ENCODE measurements around the gene TUBB2A. TPM values are rescaled to one million over a fixed set of nuclear protein-coding genes. Genes with fewer than 3 reads are reported as not detected.

Gene TUBB2A
- total and polyA plus RNA-seq, 2 of the 8 experiments (the other 6 are each of a cell fraction or from before 2014, with no cell fraction given): 315 to 330 TPM

GRCh38 chr6:3138341-3138740, 19.0 kb downstream of the TUBB2A start:
- no peak overlapping the region for H4K8ac ChIP-seq (ENCODE audit: extremely low read depth, insufficient read depth, low read length)
- FAIRE-seq (no peak), DNase-seq (ENCODE audit: low read depth in 1 of 2, low spot score in 2 of 2) (no peak)
- POLR2A ChIA-PET (ENCODE audit: partially characterized antibody): interaction anchor here (1.3 to 7.3 kb wide), 5 partner anchors 7 to 91 kb away, joined by 5 to 56 read pairs (median 8); partner anchors contain the start of gene TUBB2A
- H4K20me1 ChIP-seq (replicated peaks in 1 of 2; ENCODE audit: control insufficient read depth in 1 of 2, insufficient read depth in 2 of 2, low read length in 2 of 2): no peaks in the 10 kb centered on the region
- H3K27ac ChIP-seq (ENCODE audit: low read depth, low read length): no peak overlapping the region
- no peak overlapping the region for H2BK15ac ChIP-seq (ENCODE audit: low read length)
- H3K4me1 ChIP-seq (replicated peaks in 1 of 4; ENCODE audit: control insufficient read depth in 3 of 4, insufficient read depth in 4 of 4, low read length in 3 of 4): peaks cover under 1 to 4% (median 3%) of the 10 kb centered on the region in 4 experiments; a peak in 4 of 7 replicates
- H3K4me2 ChIP-seq (ENCODE audit: insufficient read depth in 1 of 2, low read depth in 2 of 2, low read length in 2 of 2): no peak overlapping the region
- H3K4me3 ChIP-seq (ENCODE audit: extremely low read depth in 1 of 4, insufficient read depth in 2 of 4, low read depth in 3 of 4, low read length in 4 of 4): no peak overlapping the region
- H3K79me1 ChIP-seq (ENCODE audit: low read depth, low read length): no peaks in the 10 kb centered on the region
- H4K5ac ChIP-seq (ENCODE audit: insufficient read length, low read depth, low read length): no peak overlapping the region
- no peaks in the 10 kb centered on the region for H3K23me2 ChIP-seq (ENCODE audit: low read depth, low read length)
- TF ChIP-seq BRCA1 (IDR thresholded peaks at IDR 0.05; ENCODE audit: low read depth, low read length): no peak
- TF ChIP-seq SIX5 (IDR thresholded peaks at IDR 0.05; ENCODE audit: low read depth, low read length): no peak
- no peak for TF ChIP-seq ASH2L (IDR thresholded peaks at IDR 0.05; ENCODE audit: low read length)
- TF ChIP-seq PHF8 (conservative IDR thresholded peaks at IDR 0.05; ENCODE audit: low read depth, low read length): no peak
- no peak for TF ChIP-seq RNF2 (IDR thresholded peaks at IDR 0.05; ENCODE audit: borderline replicate concordance, low read depth, low read length, missing control alignments, poor library complexity, severe bottlenecking)
- no peak for TF ChIP-seq USF2 (IDR thresholded peaks at IDR 0.05; ENCODE audit: low read length)
- no peak for TF ChIP-seq RFX5 (IDR thresholded peaks at IDR 0.05; ENCODE audit: borderline replicate concordance, low read depth, low read length)
- no peaks in the 10 kb centered on the region for H3K9me3 ChIP-seq (ENCODE audit: insufficient read depth in 2 of 2, low read depth in 1 of 2, low read length in 1 of 2)
- H3K14ac ChIP-seq (ENCODE audit: insufficient read length): no peak overlapping the region
- no peak overlapping the region for H2BK12ac ChIP-seq (ENCODE audit: low read depth, low read length)
- WGBS, 2 experiments (ENCODE audit: extremely low coverage in 1 of 2, insufficient coverage in 1 of 2, insufficient read length in 1 of 2, insufficient replicate concordance in 2 of 2, low coverage in 1 of 2, low lambda C conversion rate in 2 of 2, missing lambda C conversion rate in 1 of 2): 84% methylated on average over 1 of the region's 1 CpG; no CpG with 5 or more reads in 1 of the 2 experiments
- no peak overlapping the region for H3K56ac ChIP-seq (replicated peaks; ENCODE audit: insufficient read length, low read depth, low read length)
- no peak overlapping the region for H3K4ac ChIP-seq (replicated peaks; ENCODE audit: insufficient read length, low read depth, low read length)
- H3K18ac ChIP-seq (ENCODE audit: extremely low read depth, low read length): no peak overlapping the region
- H2AK5ac ChIP-seq (ENCODE audit: low read depth, low read length): no peak overlapping the region
- peaks cover 16 to 64% (median 36%) of the 10 kb centered on the region in 4 experiments for H3K36me3 ChIP-seq (ENCODE audit: control insufficient read depth in 2 of 4, insufficient read depth in 4 of 4, low read length in 3 of 4)
- H3K79me2 ChIP-seq (ENCODE audit: control insufficient read depth in 1 of 2, insufficient read depth in 2 of 2, low read length in 2 of 2): no peaks in the 10 kb centered on the region
- H3K27me3 ChIP-seq (replicated peaks in 1 of 4; ENCODE audit: control insufficient read depth in 3 of 4, extremely low read depth in 1 of 4, insufficient read depth in 3 of 4, low read length in 3 of 4): no peaks in the 10 kb centered on the region
- H2BK5ac ChIP-seq (ENCODE audit: low read depth, low read length): no peak overlapping the region
- no peak overlapping the region for H3K23ac ChIP-seq (ENCODE audit: insufficient read length)
- H3K9ac ChIP-seq (replicated peaks in 1 of 4; ENCODE audit: extremely low read depth in 1 of 4, low read depth in 3 of 4, low read length in 3 of 4): no peak overlapping the region
- CTCF ChIA-PET (ENCODE audit: partially characterized antibody): interaction anchor here (1.8 kb wide), 2 partner anchors 11 to 110 kb away, joined by 6 to 11 read pairs; no protein-coding TSS in a partner anchor
- no peak overlapping the region for H2AFZ ChIP-seq (ENCODE audit: low read length)
- H2BK120ac ChIP-seq (replicated peaks; ENCODE audit: low read depth, low read length): no peak overlapping the region
- H4K91ac ChIP-seq (replicated peaks; ENCODE audit: insufficient read length, low read length): no peak overlapping the region
- H2BK20ac ChIP-seq (ENCODE audit: low read length): no peak overlapping the region
